HEK293T (cell line): ENCODE measurements around the gene XRCC1.

Source experiments
- ARNT ChIP-seq: fragments of 450-650 bp; IDR thresholded peaks from 2 replicates; pipeline ENCODE4 v1.6.1; 2017; ENCODE audit warnings: mild to moderate bottlenecking
- BHLHE40 ChIP-seq: fragments of 450-650 bp; IDR thresholded peaks from 2 replicates; pipeline ENCODE4 v1.6.1; 2016; ENCODE audit warnings: mild to moderate bottlenecking, moderate library complexity, borderline replicate concordance
- CTBP1 ChIP-seq: fragments of 450-650 bp; IDR thresholded peaks from 2 replicates; pipeline ENCODE4 v1.6.1; 2016; ENCODE audit warnings: borderline replicate concordance
- ELF4 ChIP-seq: fragments of 450-650 bp; IDR thresholded peaks from 2 replicates; pipeline ENCODE4 v1.6.1; 2017; ENCODE audit warnings: antibody characterized with exemption
- FOXA1 ChIP-seq: fragments of 450-650 bp; IDR thresholded peaks from 2 replicates; pipeline ENCODE4 v1.6.1; 2016; ENCODE audit warnings: mild to moderate bottlenecking
- FOXK2 ChIP-seq: fragments of 450-650 bp; IDR thresholded peaks from 2 replicates; pipeline ENCODE4 v1.6.1; 2016; ENCODE audit warnings: mild to moderate bottlenecking
- FOXM1 ChIP-seq: fragments of 450-650 bp; IDR thresholded peaks from 2 replicates; pipeline ENCODE4 v1.6.1; 2017; ENCODE audit warnings: mild to moderate bottlenecking, borderline replicate concordance
- HDGF ChIP-seq: fragments of 450-650 bp; IDR thresholded peaks from 2 replicates; pipeline ENCODE4 v1.6.1; 2017; ENCODE audit warnings: antibody characterized with exemption, borderline replicate concordance
- NFRKB ChIP-seq: fragments of 450-650 bp; IDR thresholded peaks from 2 replicates; pipeline ENCODE4 v1.6.1; 2016; ENCODE audit warnings: mild to moderate bottlenecking, moderate library complexity
- SP1 ChIP-seq: fragments of 450-650 bp; IDR thresholded peaks from 2 replicates; pipeline ENCODE4 v1.6.1; 2017
- SUZ12 ChIP-seq: fragments of 450-650 bp; IDR thresholded peaks from 2 replicates; pipeline ENCODE4 v1.6.1; 2016; ENCODE audit warnings: mild to moderate bottlenecking
- ZNF384 ChIP-seq: fragments of 450-650 bp; IDR thresholded peaks from 2 replicates; pipeline ENCODE4 v1.6.1; 2016

GRCh38 chr19:43607238-43608205 is 32.2 kb upstream of the XRCC1 start:
- no peak for TF ChIP-seq ZNF384
- no peak for TF ChIP-seq ELF4
- no peak for TF ChIP-seq FOXM1
- no peak for TF ChIP-seq SUZ12
- TF ChIP-seq FOXA1 = no peak
- no peak for TF ChIP-seq ARNT
- no peak for TF ChIP-seq BHLHE40
- no peak for TF ChIP-seq HDGF
- TF ChIP-seq FOXK2 = no peak
- no peak for TF ChIP-seq SP1
- TF ChIP-seq CTBP1 = no peak
- TF ChIP-seq NFRKB = no peak
